T-cell (primary cell): ENCODE results near the gene SCAI. TPM values are rescaled to one million over a fixed set of nuclear protein-coding genes. Genes with fewer than 3 reads are reported as not detected.
A peak's percentile ranks its signal among the peaks of the same experiment; 100 is the strongest.
"Not testable (repeated sequence)": the region's sequence is repeated elsewhere in the genome, so short reads cannot be mapped to it uniquely, and the experiment has no call there.

Experiments used
- ATAC-seq, 4 experiments: fragments of 200-7000 bp in 3 of 4; fragments of 150-1000 bp in 1 of 4; cut with Tn5 transposase; replicated peaks in 1 of 4; 1 replicate in 3 of 4; 2 replicates in 1 of 4; pipeline ENCODE4 v1.10.0; 2021; ENCODE audit warnings: moderate library complexity in 3 of 4, mild to moderate bottlenecking in 2 of 4, moderate number of reproducible peaks in 1 of 4
- CTCF ChIA-PET, 2 donors: fragments of 300-600 bp; sonication (Branson Sonifier 250); formaldehyde crosslinking; loops; one replicate each; lab custom pipeline; 2022; ENCODE audit warnings: antibody characterized with exemption in 2 of 2; lab: Charles Lee
- POLR2A ChIA-PET, 2 donors: fragments of 300-600 bp; sonication (Branson Sonifier 250); formaldehyde crosslinking; loops; one replicate each; lab custom pipeline; 2022; ENCODE audit warnings: antibody characterized with exemption in 2 of 2; lab: Charles Lee
- DNase-seq, 35 experiments: peaks; one replicate each; pipeline versions ENCODE4 v3.0.0 to v3.0.0-alpha.2; 2013 to 2023
- H3K27ac ChIP-seq: one replicate; pipeline ENCODE4 v1.5.1; 2013; ENCODE audit warnings: low read length
- H3K27me3 ChIP-seq, 2 experiments: replicated peaks in 1 of 2; 1 replicate in 1 of 2; 2 replicates in 1 of 2; pipeline versions ENCODE4 v1.6.1 to v1.7.0; 2013; ENCODE audit warnings: low read length in 1 of 2, mixed read lengths in 1 of 2; ENCODE audit not compliant: control insufficient read depth in 2 of 2, insufficient read depth in 2 of 2; ENCODE audit errors: extremely low read depth in 1 of 2
- H3K36me3 ChIP-seq, 2 donors: 1 replicate in 1 of 2; 2 replicates in 1 of 2; pipeline versions ENCODE4 v1.6.1 to v1.7.0; 2013; ENCODE audit warnings: low read length in 1 of 2; ENCODE audit not compliant: control insufficient read depth in 2 of 2, insufficient read depth in 1 of 2; ENCODE audit errors: extremely low read depth in 1 of 2
- H3K4me1 ChIP-seq, 2 experiments: 1 replicate in 1 of 2; 2 replicates in 1 of 2; pipeline versions ENCODE4 v1.6.1 to v1.7.0; 2013; ENCODE audit warnings: low read length in 2 of 2, mixed read lengths in 1 of 2; ENCODE audit not compliant: insufficient read depth in 2 of 2, control insufficient read depth in 1 of 2; ENCODE audit errors: extremely low read depth in 1 of 2
- H3K4me3 ChIP-seq, 2 donors: 1 replicate in 1 of 2; 2 replicates in 1 of 2; pipeline versions ENCODE4 v1.5.1 to v1.7.0; 2013; ENCODE audit warnings: mild to moderate bottlenecking in 2 of 2, low read length in 1 of 2, moderate library complexity in 1 of 2; ENCODE audit not compliant: control insufficient read depth in 1 of 2; ENCODE audit errors: extremely low read depth in 1 of 2
- H3K9me3 ChIP-seq: 2 replicates; pipeline ENCODE4 v1.7.0; 2013
- H3K27ac Mint-ChIP-seq, 2 donors: one replicate each; pipeline ENCODE4 v1.8.0; 2020 to 2021; ENCODE audit warnings: mild to moderate bottlenecking in 2 of 2, mixed read lengths in 2 of 2
- H3K27me3 Mint-ChIP-seq, 2 donors: one replicate each; pipeline ENCODE4 v1.8.0; 2021 to 2022; ENCODE audit warnings: mixed read lengths in 2 of 2
- H3K36me3 Mint-ChIP-seq: one replicate; pipeline ENCODE4 v1.8.0; 2021; ENCODE audit warnings: mixed read lengths
- H3K4me1 Mint-ChIP-seq, 3 donors: one replicate each; pipeline ENCODE4 v1.8.0; 2020 to 2022; ENCODE audit warnings: mixed read lengths in 3 of 3, mild to moderate bottlenecking in 1 of 3
- H3K4me3 Mint-ChIP-seq, 3 donors: one replicate each; pipeline ENCODE4 v1.8.0; 2020 to 2022; ENCODE audit warnings: mild to moderate bottlenecking in 3 of 3, mixed read lengths in 3 of 3, moderate library complexity in 3 of 3
- H3K9me3 Mint-ChIP-seq, 3 donors: one replicate each; pipeline ENCODE4 v1.8.0; 2020 to 2022; ENCODE audit warnings: mixed read lengths in 3 of 3
- WGBS: methylation state at CpG from one replicate; pipeline ENCODE4 v1.1.5; 2013; ENCODE audit warnings: missing lambda C conversion rate; ENCODE audit not compliant: insufficient coverage; 5-methylcytosine and 5-hydroxymethylcytosine counted together
- total RNA-seq, 35 experiments: library from RNA in 6 of 35; stranded (reverse) in 6 of 35; fragments of 120-200 nt in 1 of 35; gene quantifications; one replicate each; pipeline versions ENCODE4 v1.2.1 to v1.2.4 and lab custom pipeline; 2013 to 2026

The SCAI gene
- total RNA-seq, 5 donors from 2014 or later (not counting 1 experiment from before 2014, with no cell fraction given), result 11.4 to 14.3 (median 13.3) TPM

DNA sequence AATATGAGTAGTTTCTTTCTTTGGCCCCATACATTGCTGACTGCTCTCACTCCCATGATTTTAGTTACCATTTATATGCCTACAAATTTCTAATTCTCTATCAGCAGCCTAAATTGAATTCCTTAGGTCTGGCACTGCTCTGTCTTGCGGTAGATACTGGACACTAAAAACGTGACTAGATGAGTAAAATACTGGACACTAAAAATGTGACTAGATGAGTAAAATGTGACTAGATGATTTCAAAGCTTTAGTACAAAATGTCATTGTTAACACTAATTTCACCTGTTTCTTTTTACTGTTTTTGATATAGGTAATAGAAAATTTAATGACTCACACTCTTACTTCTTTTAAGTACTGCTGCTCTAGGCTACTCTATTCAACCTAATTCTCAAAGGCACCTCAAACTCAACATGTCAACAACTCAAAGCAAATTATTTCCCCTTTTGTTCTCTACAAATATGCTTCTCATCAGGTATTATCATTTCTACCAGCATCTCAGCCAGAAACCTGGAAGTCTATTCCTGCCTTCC lies 171.0 kb downstream of the SCAI start:
- DNase-seq, result no peak
- Mint-ChIP-seq H3K4me3 (no peak overlapping the region), H3K9me3 (no peaks in the 10 kb centered on the region), H3K4me1 (peaks cover 6% of the 10 kb centered on the region in 3 donors), H3K36me3 (peaks cover 33% of the 10 kb centered on the region), H3K27me3 (no peaks in the 10 kb centered on the region), H3K27ac (peak overlapping the region in 1 of 2 donors; percentile 33)
- no peak for ATAC-seq
- ChIA-PET POLR2A (no interaction called here), CTCF (interaction anchor here in 1 of 2 donors (0.5 kb wide), 1 partner anchor 32 kb away, joined by 6 read pairs; no protein-coding TSS in a partner anchor)
- Histone ChIP-seq H3K9me3 (no peaks in the 10 kb centered on the region), H3K4me3 (no peak overlapping the region), H3K27ac (no peak overlapping the region), H3K4me1 (peaks cover 0 to 2% of the 10 kb centered on the region in 2 experiments), H3K36me3 (peaks cover 2 to 28% of the 10 kb centered on the region in 2 donors), H3K27me3 (no peaks in the 10 kb centered on the region)
- WGBS, result no CpG with 5 or more reads among the region's 2 CpGs

DNA sequence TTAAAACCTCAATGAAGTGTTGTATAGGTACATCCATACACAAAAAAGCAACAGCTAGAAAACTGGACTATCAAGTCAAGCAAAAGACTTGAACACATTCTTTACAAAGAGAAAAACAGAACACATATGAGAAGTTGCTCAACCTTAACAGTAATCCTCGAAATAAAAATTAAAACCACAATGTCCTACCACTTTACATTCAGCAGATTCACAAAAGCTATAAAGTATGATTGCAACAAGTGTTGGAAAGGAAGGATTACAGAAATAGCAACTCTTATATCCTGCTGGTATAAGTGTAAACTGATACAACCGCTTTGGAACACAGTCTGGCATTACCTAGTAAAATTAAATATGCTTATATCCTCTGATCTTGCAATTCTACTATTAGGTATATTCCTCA lies 173.9 kb downstream of the SCAI start:
- CTCF ChIA-PET, result no interaction called here
- Mint-ChIP-seq H3K36me3 (peaks cover 31% of the 10 kb centered on the region), H3K4me3 (no peak overlapping the region), H3K9me3 (no peaks in the 10 kb centered on the region), H3K27ac (no peak overlapping the region), H3K4me1 (peaks cover 28 to 33% (median 31%) of the 10 kb centered on the region in 3 donors), H3K27me3 (no peaks in the 10 kb centered on the region)
- no peak overlapping the region for H3K4me3 ChIP-seq
- ATAC-seq, result no peak
- no peaks in the 10 kb centered on the region for H3K9me3 ChIP-seq
- no CpG with 5 or more reads among the region's 2 CpGs for WGBS
- POLR2A ChIA-PET, result interaction anchor here in 1 of 2 donors (0.7 kb wide), 1 partner anchor 76 kb away, joined by 3 read pairs; no protein-coding TSS in a partner anchor
- peaks cover 0 to 30% of the 10 kb centered on the region in 2 donors for H3K36me3 ChIP-seq
- no peak overlapping the region for H3K27ac ChIP-seq
- H3K4me1 ChIP-seq, result peaks cover 15% of the 10 kb centered on the region in 2 experiments
- H3K27me3 ChIP-seq, result no peaks in the 10 kb centered on the region
- DNase-seq, result no peak

DNA sequence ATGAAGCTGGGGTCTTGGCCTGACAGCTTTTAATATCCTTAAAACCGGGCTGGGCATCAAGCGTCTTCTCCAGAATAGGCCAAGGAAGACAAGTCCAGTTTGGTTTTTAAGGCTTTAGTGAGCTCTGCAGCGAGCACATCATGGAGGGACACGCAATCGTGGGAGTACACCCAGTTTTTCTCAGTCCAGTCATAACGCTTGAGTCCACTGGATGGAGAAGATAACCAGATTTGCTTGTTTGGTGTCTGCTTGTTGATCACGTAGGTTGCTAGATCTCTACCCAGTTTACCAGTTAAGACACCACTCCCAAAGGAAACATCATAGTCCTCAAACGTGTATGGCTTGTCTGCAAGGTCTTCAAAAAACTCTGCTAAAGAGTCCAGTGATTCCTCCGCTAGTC lies 175.1 kb downstream of the SCAI start:
- Histone ChIP-seq H3K4me3 (no peak overlapping the region), H3K9me3 (no peaks in the 10 kb centered on the region), H3K27ac (no peak overlapping the region), H3K4me1 (peaks cover 21 to 24% of the 10 kb centered on the region in 2 experiments), H3K36me3 (peaks cover 0 to 26% of the 10 kb centered on the region in 2 donors), H3K27me3 (no peaks in the 10 kb centered on the region)
- Mint-ChIP-seq H3K4me3 (no peak overlapping the region), H3K27ac (peak overlapping the region in 1 of 2 donors; percentile 8), H3K27me3 (no peaks in the 10 kb centered on the region), H3K4me1 (peaks cover 38 to 41% (median 39%) of the 10 kb centered on the region in 3 donors), H3K36me3 (peaks cover 31% of the 10 kb centered on the region), H3K9me3 (no peaks in the 10 kb centered on the region)
- POLR2A ChIA-PET, result interaction anchor here in 1 of 2 donors (0.6 kb wide), 1 partner anchor 187 kb away, joined by 9 read pairs; no protein-coding TSS in a partner anchor
- no peak for DNase-seq
- ATAC-seq, result no peak
- WGBS, result 99% methylated on average over 6 of the region's 9 CpGs
- CTCF ChIA-PET, result interaction anchor here in 1 of 2 donors (0.6 kb wide), 1 partner anchor 24 kb away, joined by 3 read pairs; no protein-coding TSS in a partner anchor

DNA sequence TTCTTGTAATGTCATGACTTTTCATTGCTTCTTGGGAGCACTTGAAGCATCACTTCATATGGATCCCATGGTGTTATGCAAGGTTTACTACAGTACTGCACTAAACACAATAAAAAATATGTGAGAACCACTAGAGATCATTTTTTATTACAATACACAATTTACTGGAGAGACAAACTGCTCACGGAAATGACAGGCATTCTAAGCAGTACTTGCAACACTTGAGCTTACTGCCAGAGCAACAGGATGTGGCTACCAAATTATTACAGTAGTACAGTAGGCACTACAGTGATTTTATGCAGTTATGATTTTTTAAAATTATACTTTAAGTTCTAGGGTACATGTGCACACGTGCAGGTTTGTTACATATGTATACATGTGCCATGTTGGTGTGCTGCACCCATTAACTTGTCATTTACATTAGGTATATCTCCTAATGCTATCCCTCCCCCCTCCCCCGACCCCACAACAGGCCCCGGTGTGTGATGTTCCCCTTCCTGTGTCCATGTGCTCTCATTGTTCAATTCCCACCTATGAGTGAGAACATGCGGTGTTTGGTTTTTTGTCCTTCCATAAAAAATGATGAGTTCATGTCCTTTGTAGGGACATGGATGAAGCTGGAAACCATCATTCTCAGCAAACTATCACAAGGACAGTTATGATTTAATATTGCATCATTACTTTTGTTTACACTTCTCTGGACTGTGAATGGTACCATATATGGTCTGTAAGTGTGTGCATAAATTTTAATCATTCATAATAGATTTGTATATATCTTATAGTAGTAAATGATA lies 177.4 kb downstream of the SCAI start:
- H3K27me3 Mint-ChIP-seq, H3K9me3 ChIP-seq, H3K27me3 ChIP-seq, H3K9me3 Mint-ChIP-seq, H3K4me3 ChIP-seq: not testable (repeated sequence)
- peak in 25 of 35 experiments; percentile 7 to 64 (median 25) for DNase-seq
- peak overlapping the region; percentile 90 to 95 for H3K27ac Mint-ChIP-seq
- ChIA-PET POLR2A (interaction anchor here (0.6 to 1.0 kb wide), 3 partner anchors 16 to 1987 kb away, joined by 3 to 4 read pairs (median 3); no protein-coding TSS in a partner anchor), CTCF (interaction anchor here in 1 of 2 donors (0.6 to 1.0 kb wide), 3 partner anchors 16 to 178 kb away, joined by 3 read pairs; no protein-coding TSS in a partner anchor)
- H3K4me3 Mint-ChIP-seq, result peak overlapping the region; percentile 2 to 55 (median 13)
- H3K27ac ChIP-seq, result peak overlapping the region; percentile 60
- no CpG with 5 or more reads among the region's 5 CpGs for WGBS
- ATAC-seq, result peak; percentile 98 to 100 (median 100)
- H3K36me3 ChIP-seq, result peaks cover 0 to 20% of the 10 kb centered on the region in 2 donors
- peaks cover 21 to 26% of the 10 kb centered on the region in 2 experiments for H3K4me1 ChIP-seq
- H3K4me1 Mint-ChIP-seq, result peaks cover 38 to 41% (median 39%) of the 10 kb centered on the region in 3 donors
- peaks cover 17% of the 10 kb centered on the region for H3K36me3 Mint-ChIP-seq

DNA sequence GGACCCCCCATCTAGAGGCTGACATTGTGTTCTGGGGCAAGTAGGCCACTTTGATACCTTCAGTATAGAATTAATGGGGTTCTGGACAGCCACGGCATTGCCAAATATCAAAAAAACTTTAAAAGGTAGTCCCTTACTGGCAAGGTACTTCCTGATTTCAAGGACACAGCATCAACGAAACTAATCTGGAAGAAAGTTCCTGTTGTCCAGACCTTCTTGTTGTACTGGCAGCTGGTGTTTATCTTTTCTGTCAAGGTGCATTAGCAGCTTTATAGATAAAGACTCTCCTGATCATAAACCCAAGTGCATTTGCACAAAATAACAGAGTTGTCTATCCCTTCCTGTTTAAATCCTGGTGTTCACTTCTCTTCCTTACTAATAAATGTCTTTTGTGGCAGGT lies 178.7 kb downstream of the SCAI start:
- Histone ChIP-seq H3K27ac (peak overlapping the region; percentile 50), H3K9me3 (no peaks in the 10 kb centered on the region), H3K27me3 (no peaks in the 10 kb centered on the region), H3K4me1 (peaks cover 21 to 26% of the 10 kb centered on the region in 2 experiments), H3K36me3 (peaks cover 0 to 17% of the 10 kb centered on the region in 2 donors), H3K4me3 (no peak overlapping the region)
- Mint-ChIP-seq H3K4me1 (peaks cover 38 to 41% (median 39%) of the 10 kb centered on the region in 3 donors), H3K4me3 (peak overlapping the region; percentile 8 to 55 (median 18)), H3K36me3 (peaks cover 19% of the 10 kb centered on the region), H3K9me3 (no peaks in the 10 kb centered on the region), H3K27me3 (no peaks in the 10 kb centered on the region), H3K27ac (peak overlapping the region; percentile 90 to 95)
- POLR2A ChIA-PET, result interaction anchor here (0.6 kb wide), 2 partner anchors 11 to 558 kb away, joined by 8 read pairs; no protein-coding TSS in a partner anchor
- ATAC-seq (no peak), DNase-seq (no peak)
- WGBS, result 60% methylated on average over 1 of the region's 2 CpGs
- CTCF ChIA-PET, result interaction anchor here (0.6 to 0.8 kb wide), 2 partner anchors 17 to 670 kb away, joined by 3 to 5 read pairs; no protein-coding TSS in a partner anchor

DNA sequence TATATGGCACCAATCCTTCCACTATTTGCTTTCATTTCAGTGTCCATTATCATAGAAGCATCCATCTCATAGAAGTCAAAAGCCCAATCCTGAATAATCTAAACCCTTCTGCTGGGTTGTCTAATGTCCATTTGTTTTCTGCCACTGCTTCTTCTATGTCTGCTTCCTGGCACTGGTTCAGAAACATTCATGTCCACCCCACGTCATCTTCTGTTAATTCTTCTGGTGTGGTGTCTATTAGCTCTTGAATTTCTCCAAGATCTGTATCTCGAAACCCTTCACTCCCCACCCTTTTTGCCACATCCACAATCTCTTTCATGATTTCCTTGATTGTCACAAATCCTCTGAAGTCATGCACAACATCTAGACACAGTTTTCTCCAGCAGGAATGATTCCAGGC lies 179.3 kb downstream of the SCAI start:
- peaks cover 21 to 26% of the 10 kb centered on the region in 2 experiments for H3K4me1 ChIP-seq
- Mint-ChIP-seq H3K36me3 (peaks cover 20% of the 10 kb centered on the region), H3K27ac (peak overlapping the region; percentile 90 to 95), H3K9me3 (no peaks in the 10 kb centered on the region), H3K4me3 (peak overlapping the region in 1 of 3 donors; percentile 55), H3K4me1 (peaks cover 38 to 41% (median 39%) of the 10 kb centered on the region in 3 donors), H3K27me3 (no peaks in the 10 kb centered on the region)
- no peak for ATAC-seq
- ChIA-PET POLR2A (no interaction called here), CTCF (no interaction called here)
- no peak overlapping the region for H3K4me3 ChIP-seq
- peak overlapping the region; percentile 50 for H3K27ac ChIP-seq
- H3K9me3 ChIP-seq, result no peaks in the 10 kb centered on the region
- peaks cover 0 to 14% of the 10 kb centered on the region in 2 donors for H3K36me3 ChIP-seq
- no CpG with 5 or more reads among the region's 2 CpGs for WGBS
- no peaks in the 10 kb centered on the region for H3K27me3 ChIP-seq
- DNase-seq, result no peak
